Measurements from ENCODE around the gene TWIST2.

The TWIST2 gene

DNA sequence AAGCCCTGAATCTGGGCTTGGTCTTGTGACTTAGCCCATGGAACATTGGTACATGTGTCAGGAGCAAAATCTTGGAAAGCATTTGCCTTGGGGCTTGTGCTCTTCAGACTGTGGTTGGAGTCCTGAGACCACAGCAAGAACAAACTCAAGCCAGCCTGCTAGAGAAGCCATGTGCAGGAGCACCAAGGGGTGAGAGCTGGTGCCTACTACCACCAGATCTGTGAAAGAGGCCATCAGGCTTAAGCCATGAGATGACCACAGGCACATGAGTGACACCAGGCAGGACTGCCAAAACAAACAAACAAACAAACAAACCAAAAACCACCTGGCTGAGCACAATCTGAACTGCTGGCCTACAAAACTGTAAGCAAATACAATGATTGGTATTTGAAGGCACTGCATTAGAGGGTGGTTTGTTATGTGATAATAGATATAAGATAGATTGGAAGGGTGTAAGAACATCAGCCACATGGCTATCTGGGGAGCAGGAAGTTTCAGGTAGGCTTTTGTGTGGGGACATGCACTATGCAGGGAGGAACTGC, 9.0 kb upstream of the TWIST2 start:
- no peak for DNase-seq (ENCODE audit: low spot score)

GRCh38 chr2:238839428-238839827, 8.5 kb upstream of the TWIST2 start:
- no peak for DNase-seq (ENCODE audit: low spot score)

GRCh38 chr2:238841542-238842164, 6.2 kb upstream of the TWIST2 start:
- no peak for DNase-seq (ENCODE audit: low spot score)

DNA sequence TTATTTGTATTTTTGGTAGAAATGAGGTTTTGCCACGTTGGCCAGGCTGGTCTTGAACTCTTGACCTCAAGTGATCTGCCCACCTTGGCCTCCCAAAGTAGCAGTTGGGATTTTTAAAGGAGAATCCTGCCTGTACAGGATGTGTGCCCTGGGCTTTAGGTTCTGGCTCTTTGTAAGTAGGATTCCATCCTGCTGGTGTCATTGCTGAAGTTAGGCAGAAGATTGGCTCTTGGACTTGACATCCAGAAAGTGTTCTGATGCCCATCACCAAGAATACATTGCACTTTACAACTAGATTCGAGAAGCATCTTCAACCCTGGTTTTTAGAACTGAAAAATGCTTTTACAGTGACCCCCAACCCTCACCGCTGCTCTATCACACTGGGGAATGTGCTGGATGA, 4.4 kb upstream of the TWIST2 start:
- DNase-seq (ENCODE audit: low spot score), result no peak

DNA sequence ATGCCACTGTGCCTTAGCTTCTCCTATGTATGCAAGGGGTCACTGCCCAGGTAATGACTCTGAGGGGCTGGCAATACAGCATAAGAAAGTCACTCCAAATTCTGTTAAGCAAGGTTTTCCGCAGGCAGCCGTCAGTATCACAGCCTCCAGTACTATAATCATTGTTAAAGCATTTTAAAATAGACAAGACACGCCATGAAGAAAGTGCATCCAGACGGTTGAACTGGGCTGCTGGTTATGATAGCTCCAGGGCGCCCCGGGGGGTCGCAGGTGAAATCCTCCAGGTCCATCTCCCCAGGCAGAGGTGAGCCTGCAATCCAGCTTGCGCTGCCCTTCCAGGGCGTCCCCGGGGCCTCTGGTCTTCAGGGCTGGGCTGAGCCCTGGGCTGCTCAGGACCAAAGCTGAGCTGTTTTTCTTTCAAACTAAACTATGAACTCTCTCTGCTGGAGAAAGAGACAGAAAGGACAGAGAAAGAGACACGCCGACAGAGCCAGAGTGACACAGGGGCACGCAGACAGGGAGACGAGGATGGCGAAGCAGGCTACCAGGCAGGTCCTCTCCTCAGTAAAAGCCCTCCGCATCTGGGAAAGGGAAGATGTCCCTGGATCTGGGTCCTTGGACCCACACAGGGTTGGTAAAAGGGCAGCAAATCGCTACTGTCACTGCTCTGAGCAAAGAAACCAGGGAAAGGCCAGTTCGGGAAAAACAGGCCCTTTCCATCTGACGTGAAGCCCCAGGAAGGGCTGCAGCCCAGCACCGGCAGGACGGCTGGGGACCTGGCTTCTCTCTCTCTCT, 2.1 kb upstream of the TWIST2 start:
- no peak for DNase-seq (ENCODE audit: low spot score)

DNA sequence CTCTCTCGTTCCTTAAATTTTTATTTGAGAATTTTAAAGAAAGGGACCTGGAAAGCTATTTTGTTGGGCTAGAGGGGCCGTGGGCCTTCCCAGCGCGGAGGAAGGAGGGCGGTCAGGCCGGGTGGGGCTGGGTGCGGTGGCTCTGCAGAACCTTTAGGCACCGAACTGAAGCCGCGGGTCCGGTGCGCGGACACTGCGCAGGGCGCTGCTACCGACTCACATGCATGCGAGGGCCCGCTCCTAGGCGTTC, 1.6 kb upstream of the TWIST2 start:
- DNase-seq (ENCODE audit: low spot score), result no peak

GRCh38 chr2:238846628-238847418, 1.1 kb upstream of the TWIST2 start:
- no peak for DNase-seq (ENCODE audit: low spot score)

DNA sequence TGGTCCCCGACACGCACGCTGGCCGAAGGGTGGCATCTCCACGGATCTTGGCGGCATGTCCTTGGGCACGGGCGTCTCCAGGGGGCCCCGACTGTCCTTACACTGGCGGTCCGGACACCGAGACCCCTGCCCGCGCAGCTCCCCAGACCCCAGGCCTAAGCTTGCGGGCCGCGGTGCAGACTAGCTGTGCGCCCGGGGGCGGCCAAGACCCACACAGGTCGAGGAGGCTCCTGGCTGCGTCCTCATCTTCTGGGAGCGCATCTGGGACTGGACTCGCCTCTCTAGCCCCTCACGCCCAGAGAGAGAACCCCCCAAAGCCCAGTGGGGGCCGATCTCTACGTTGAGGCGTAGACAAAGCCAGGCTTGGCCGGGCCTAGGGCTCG, 475 bp upstream of the TWIST2 start:
- no peak for DNase-seq (ENCODE audit: low spot score)

GRCh38 chr2:238848691-238848975, 748 bp downstream of the TWIST2 start:
- no peak for DNase-seq (ENCODE audit: low spot score)

- no peak for DNase-seq (ENCODE audit: low spot score)
Observed at GRCh38 chr2:238848976-238849853, 1.3 kb downstream of the TWIST2 start.

DNA sequence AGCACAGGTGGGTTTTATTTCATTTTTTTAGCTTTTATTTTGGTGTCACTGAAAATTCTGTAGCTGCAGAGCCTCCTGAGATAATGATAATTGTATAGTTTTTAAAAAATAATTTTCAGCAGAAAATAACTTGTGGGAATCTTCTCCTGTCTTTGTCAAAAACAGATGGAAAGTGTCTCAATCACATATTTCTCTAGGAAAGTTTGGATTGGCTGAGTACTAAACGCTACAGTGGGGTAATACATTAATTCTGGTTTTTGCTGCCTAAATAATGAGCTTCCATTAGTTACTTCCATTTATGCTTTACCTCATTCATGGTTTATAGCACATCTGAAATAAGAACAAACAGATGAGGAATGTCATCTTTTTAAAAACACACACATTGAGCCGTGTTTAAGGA, 2.2 kb downstream of the TWIST2 start:
- no peak for DNase-seq (ENCODE audit: low spot score)

- no peak for DNase-seq (ENCODE audit: low spot score)
Observed at GRCh38 chr2:238851026-238851425, 3.1 kb downstream of the TWIST2 start.

DNA sequence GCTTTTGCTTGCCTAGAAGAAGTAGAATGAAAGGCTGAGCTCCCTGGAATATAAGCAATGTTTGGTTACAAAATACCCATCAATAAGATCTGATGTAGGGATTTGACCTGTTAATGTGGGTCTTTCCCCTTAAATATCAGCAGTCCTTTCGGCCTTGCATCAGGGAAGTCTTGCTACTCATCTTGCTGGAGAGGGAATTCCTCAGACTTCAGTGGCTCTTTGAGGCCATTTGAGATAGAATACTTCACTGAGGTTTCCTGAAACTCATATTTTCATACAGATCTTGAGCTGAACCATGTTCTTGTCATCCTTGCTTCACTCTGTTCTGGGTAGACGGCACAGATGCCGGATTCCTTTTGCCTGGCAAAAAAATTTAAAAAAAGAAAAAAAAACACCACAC, 3.9 kb downstream of the TWIST2 start:
- no peak for DNase-seq (ENCODE audit: low spot score)

DNA sequence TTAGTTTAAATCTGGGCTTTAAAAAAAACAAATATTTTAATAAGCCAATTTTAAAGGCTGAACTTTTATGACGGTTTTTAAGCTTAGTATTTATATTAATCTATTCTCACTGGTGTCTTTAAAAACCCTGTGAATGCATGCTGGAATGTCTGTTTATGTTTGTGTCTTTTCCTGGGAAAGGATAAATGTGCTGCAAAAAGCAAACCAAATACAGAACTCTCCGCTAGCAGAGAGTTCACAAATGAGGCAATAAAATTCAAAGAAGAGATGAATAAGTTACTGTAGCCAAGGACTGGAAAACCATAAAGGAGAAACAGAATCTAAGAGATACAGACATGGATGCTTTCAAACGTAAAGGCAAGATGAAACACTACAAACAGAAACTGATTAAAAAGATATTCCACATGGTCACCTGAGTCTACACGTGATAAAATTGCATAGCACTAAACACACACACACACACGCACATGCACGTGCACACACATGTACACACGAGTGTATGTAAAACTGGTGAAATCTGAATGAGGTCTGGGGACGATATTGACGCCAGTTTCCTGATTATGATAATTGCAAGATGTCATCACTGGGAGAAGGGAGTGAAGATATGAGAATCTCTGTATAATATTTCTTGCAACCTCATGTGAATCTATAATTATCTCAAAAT, 4.5 kb downstream of the TWIST2 start:
- DNase-seq (ENCODE audit: low spot score), result no peak

GRCh38 chr2:238853218-238853617, 5.3 kb downstream of the TWIST2 start:
- DNase-seq (ENCODE audit: low spot score), result no peak

DNA sequence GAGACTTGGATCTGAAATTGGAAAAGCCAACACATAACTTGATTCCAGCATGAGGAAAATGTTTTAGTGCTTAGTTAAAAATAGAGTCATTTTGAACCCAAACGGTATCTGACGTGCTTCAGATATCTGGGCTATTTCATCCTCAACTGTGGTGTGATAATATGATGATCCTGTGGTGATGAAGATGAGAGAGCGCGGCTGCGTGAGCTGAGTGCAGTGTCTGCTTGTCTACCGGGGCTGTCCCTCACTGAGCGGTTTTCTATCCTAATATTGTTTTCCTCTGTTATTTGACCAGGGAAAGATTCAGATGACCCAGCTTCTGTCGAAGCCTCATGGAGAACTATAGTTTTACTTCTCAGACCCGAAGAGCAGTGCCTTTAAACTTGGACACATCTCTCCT, 5.8 kb downstream of the TWIST2 start:
- DNase-seq (ENCODE audit: low spot score), result no peak

- no peak for DNase-seq (ENCODE audit: low spot score)
Observed at GRCh38 chr2:238854246-238854645, 6.4 kb downstream of the TWIST2 start.

- no peak for DNase-seq (ENCODE audit: low spot score)
Observed at GRCh38 chr2:238854699-238855229, 6.9 kb downstream of the TWIST2 start.

DNA sequence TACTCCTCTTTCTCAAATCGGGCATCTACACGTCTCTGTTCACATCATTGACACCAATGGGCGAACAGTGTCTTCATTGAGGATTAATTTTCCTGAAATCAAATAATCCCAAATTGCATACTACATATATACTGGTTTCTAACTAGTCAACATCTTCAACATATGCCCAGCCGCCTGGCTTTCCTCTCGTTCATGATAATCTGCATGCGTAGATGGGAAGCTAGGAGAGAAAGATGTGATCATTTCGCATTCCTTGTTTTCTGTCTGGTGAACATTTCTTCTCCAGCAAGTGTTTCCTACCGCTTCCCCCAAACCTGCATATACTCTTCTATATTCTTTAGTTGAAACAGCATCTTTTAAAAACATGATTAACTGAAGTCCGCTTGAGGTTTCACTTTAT, 7.4 kb downstream of the TWIST2 start:
- DNase-seq (ENCODE audit: low spot score), result no peak

- no peak for DNase-seq (ENCODE audit: low spot score)
Observed at GRCh38 chr2:238855891-238856580, 8.2 kb downstream of the TWIST2 start.

Data from CD4-positive, alpha-beta T cell treated with Interleukin-15 for 4 hours (primary cell).